H9 (cell line): ENCODE data around the gene C6orf15. TPM values are rescaled to one million over a fixed set of nuclear protein-coding genes. Genes with fewer than 3 reads are reported as not detected.

Source experiments
- DNase-seq: peaks from one replicate; pipeline ENCODE4 v3.0.0-alpha.2; 2017
- H2AFZ ChIP-seq: one replicate; pipeline ENCODE4 v1.6.1; 2013; ENCODE audit warnings: mild to moderate bottlenecking, low read length, control low read depth, moderate library complexity
- H2AK5ac ChIP-seq: 2 replicates; pipeline ENCODE4 v1.6.1; 2013; ENCODE audit warnings: low read length, control low read depth, mixed read lengths; ENCODE audit not compliant: insufficient read length
- H2BK120ac ChIP-seq: one replicate; pipeline ENCODE4 v1.6.1; 2013; ENCODE audit warnings: low read depth, mild to moderate bottlenecking, low read length, control low read depth, inconsistent platforms; ENCODE audit not compliant: poor library complexity, severe bottlenecking
- H2BK12ac ChIP-seq: 2 replicates; pipeline ENCODE4 v1.6.1; 2013; ENCODE audit warnings: low read length, control low read depth, mixed read lengths, low read depth; ENCODE audit not compliant: insufficient read length
- H2BK15ac ChIP-seq: 2 replicates; pipeline ENCODE4 v1.6.1; 2013; ENCODE audit warnings: low read depth, low read length, control low read depth
- H2BK20ac ChIP-seq: one replicate; pipeline ENCODE4 v1.6.1; 2013; ENCODE audit warnings: low read depth, mild to moderate bottlenecking, low read length, control low read depth, inconsistent platforms; ENCODE audit not compliant: poor library complexity, severe bottlenecking
- H2BK5ac ChIP-seq: 2 replicates; pipeline ENCODE4 v1.6.1; 2013; ENCODE audit warnings: low read length, control low read depth, mixed read lengths; ENCODE audit not compliant: insufficient read length
- H3K14ac ChIP-seq: 2 replicates; pipeline ENCODE4 v1.6.1; 2013; ENCODE audit warnings: low read length, control low read depth; ENCODE audit not compliant: insufficient read depth
- H3K18ac ChIP-seq: 2 replicates; pipeline ENCODE4 v1.6.1; 2013; ENCODE audit warnings: low read depth, mild to moderate bottlenecking, mixed read lengths, low read length, control low read depth; ENCODE audit not compliant: insufficient read length
- H3K23ac ChIP-seq: 2 replicates; pipeline ENCODE4 v1.6.1; 2013; ENCODE audit warnings: low read length, control low read depth, mixed read lengths, low read depth; ENCODE audit not compliant: insufficient read length
- H3K23me2 ChIP-seq: 2 replicates; pipeline ENCODE4 v1.6.1; 2013; ENCODE audit warnings: low read depth, mild to moderate bottlenecking, mixed read lengths, low read length, control low read depth; ENCODE audit not compliant: insufficient read length, poor library complexity, severe bottlenecking
- H3K27ac ChIP-seq: 2 replicates; pipeline ENCODE4 v1.5.1; 2013; ENCODE audit warnings: low read length, control low read depth, mixed read lengths, low read depth; ENCODE audit not compliant: insufficient read length
- H3K27me3 ChIP-seq: 2 replicates; pipeline ENCODE4 v1.6.1; 2013; ENCODE audit warnings: low read length, control low read depth, inconsistent platforms; ENCODE audit not compliant: insufficient read depth
- H3K4ac ChIP-seq: 2 replicates; pipeline ENCODE4 v1.6.1; 2013; ENCODE audit warnings: low read depth, mild to moderate bottlenecking, control low read depth, inconsistent platforms, low read length, moderate library complexity
- H3K4me1 ChIP-seq: 2 replicates; pipeline ENCODE4 v1.6.1; 2013; ENCODE audit warnings: low read length, control low read depth, inconsistent platforms; ENCODE audit not compliant: insufficient read depth
- H3K4me2 ChIP-seq: 2 replicates; pipeline ENCODE4 v1.6.1; 2013; ENCODE audit warnings: low read length, control low read depth, mixed read lengths; ENCODE audit not compliant: insufficient read length, insufficient read depth
- H3K56ac ChIP-seq: 2 replicates; pipeline ENCODE4 v1.6.1; 2013; ENCODE audit warnings: low read depth, mild to moderate bottlenecking, mixed read lengths, low read length, control low read depth; ENCODE audit not compliant: insufficient read length
- H3K79me1 ChIP-seq: 2 replicates; pipeline ENCODE4 v1.6.1; 2013; ENCODE audit warnings: low read depth, mild to moderate bottlenecking, moderate library complexity, low read length, control low read depth, inconsistent platforms; ENCODE audit not compliant: insufficient read depth, poor library complexity, severe bottlenecking
- H3K79me2 ChIP-seq: 2 replicates; pipeline ENCODE4 v1.6.1; 2013; ENCODE audit warnings: low read length, control low read depth, inconsistent platforms; ENCODE audit not compliant: insufficient read depth
- H3K9ac ChIP-seq: 2 replicates; pipeline ENCODE4 v1.6.1; 2013; ENCODE audit warnings: low read length, control low read depth, mixed read lengths; ENCODE audit not compliant: insufficient read length; ENCODE audit errors: extremely low read depth
- H3K9me3 ChIP-seq: one replicate; pipeline ENCODE4 v1.6.1; 2013; ENCODE audit warnings: low read depth, low read length, inconsistent platforms; ENCODE audit not compliant: control insufficient read depth
- H3T11ph ChIP-seq: one replicate; pipeline ENCODE4 v1.6.1; 2013; ENCODE audit warnings: mild to moderate bottlenecking, low read length, control low read depth, inconsistent platforms
- H4K20me1 ChIP-seq: one replicate; pipeline ENCODE4 v1.6.1; 2013; ENCODE audit not compliant: control insufficient read depth, insufficient read length, insufficient read depth
- H4K5ac ChIP-seq: 2 replicates; pipeline ENCODE4 v1.6.1; 2013; ENCODE audit warnings: low read depth, mild to moderate bottlenecking, mixed read lengths, low read length, control low read depth; ENCODE audit not compliant: insufficient read length
- H4K8ac ChIP-seq: replicated peaks from 2 replicates; pipeline ENCODE4 v1.6.1; 2013; ENCODE audit warnings: low read length, control low read depth, mixed read lengths, low read depth; ENCODE audit not compliant: insufficient read length
- H4K91ac ChIP-seq: 2 replicates; pipeline ENCODE4 v1.6.1; 2013; ENCODE audit warnings: low read depth, mild to moderate bottlenecking, moderate library complexity, mixed read lengths, low read length, control low read depth; ENCODE audit not compliant: insufficient read length
- H3K27ac Mint-ChIP-seq, 3 experiments: 2 replicates in 2 of 3; 3 replicates in 1 of 3; pipeline ENCODE4 v1.8.0; 2020 to 2021; ENCODE audit warnings: mixed read lengths in 3 of 3, mild to moderate bottlenecking in 1 of 3, moderate library complexity in 1 of 3
- H3K27me3 Mint-ChIP-seq: 2 replicates; pipeline ENCODE4 v1.8.0; 2021; ENCODE audit warnings: low read depth, mild to moderate bottlenecking, moderate library complexity, mixed read lengths
- H3K36me3 Mint-ChIP-seq, 3 experiments: 2 replicates in 2 of 3; 3 replicates in 1 of 3; pipeline ENCODE4 v1.8.0; 2020 to 2021; ENCODE audit warnings: low read depth in 3 of 3, mixed read lengths in 3 of 3; ENCODE audit not compliant: insufficient read depth in 1 of 3
- H3K4me1 Mint-ChIP-seq, 2 experiments: 2 replicates each; pipeline ENCODE4 v1.8.0; 2020; ENCODE audit warnings: mixed read lengths in 2 of 2
- H3K4me3 Mint-ChIP-seq, 2 experiments: 2 replicates in 1 of 2; 3 replicates in 1 of 2; pipeline ENCODE4 v1.8.0; 2020 to 2021; ENCODE audit warnings: mild to moderate bottlenecking in 2 of 2, mixed read lengths in 2 of 2, moderate library complexity in 1 of 2
- H3K9me3 Mint-ChIP-seq, 2 experiments: 2 replicates in 1 of 2; 3 replicates in 1 of 2; pipeline ENCODE4 v1.8.0; 2020; ENCODE audit warnings: mild to moderate bottlenecking in 2 of 2, mixed read lengths in 2 of 2, moderate library complexity in 1 of 2
- WGBS: extraction: QIAGEN DNeasy Blood & Tissue Kit; methylation state at CpG from one replicate; pipeline ENCODE4 v1.1.7; 2013; ENCODE audit warnings: missing lambda C conversion rate, low lambda C conversion rate, mixed read lengths; ENCODE audit not compliant: insufficient read length; ENCODE audit errors: extremely low coverage; 5-methylcytosine and 5-hydroxymethylcytosine counted together
- total RNA-seq: library from RNA; stranded (reverse); gene quantifications from 2 replicates; pipeline ENCODE4 v1.2.1, GENCODE V29; 2021
- TF ChIP-seq, protein P1 (sequence below): fragments of 200-600 bp; sonication (generic); conservative IDR thresholded peaks from 3 replicates; pipeline ENCODE4 v1.8.0; 2021; ENCODE audit warnings: antibody characterized with exemption, mild to moderate bottlenecking

Gene C6orf15
- total RNA-seq, 1 experiment from 2014 or later: not detected

DNA sequence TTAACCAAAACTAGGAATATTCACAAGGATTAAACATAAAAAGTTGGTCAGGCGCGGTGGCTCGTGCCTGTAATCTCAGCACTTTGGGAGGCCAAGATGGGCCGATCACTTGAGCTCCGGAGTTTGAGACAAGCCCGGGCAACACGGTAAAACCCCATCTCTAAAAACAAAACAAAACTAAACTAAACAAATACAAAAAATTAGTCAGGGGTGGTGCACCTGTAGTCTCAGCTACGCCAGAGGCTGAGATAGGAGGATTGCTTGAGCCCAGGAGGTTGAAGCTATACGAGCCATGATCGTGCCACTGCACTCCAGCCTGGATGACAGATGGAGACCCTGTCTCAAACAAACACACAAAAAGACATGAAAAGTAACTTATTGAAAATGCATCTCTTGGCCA is 23.3 kb upstream of the C6orf15 start:
- H3K79me2 ChIP-seq: no peaks in the 10 kb centered on the region
- H2AFZ ChIP-seq: no peak overlapping the region
- H2BK20ac ChIP-seq: no peak overlapping the region
- H3K79me1 ChIP-seq: no peaks in the 10 kb centered on the region
- no peak overlapping the region for H2AK5ac ChIP-seq
- H3K4me1 ChIP-seq: peaks cover 7% of the 10 kb centered on the region; the same call in 1 of the 2 replicates
- H3K4me1 Mint-ChIP-seq: peaks cover 31 to 34% of the 10 kb centered on the region in 2 experiments
- no peak overlapping the region for H3K23ac ChIP-seq
- H4K8ac ChIP-seq: no peak overlapping the region
- H3K14ac ChIP-seq: no peak overlapping the region
- no peak overlapping the region for H4K5ac ChIP-seq
- H3K9me3 ChIP-seq: no peaks in the 10 kb centered on the region
- H2BK15ac ChIP-seq: no peak overlapping the region
- no peak overlapping the region for H3K56ac ChIP-seq
- H3K27me3 ChIP-seq: no peaks in the 10 kb centered on the region
- H3K4me2 ChIP-seq: no peak overlapping the region
- H3T11ph ChIP-seq: no peak overlapping the region
- no peak for DNase-seq
- H3K9me3 Mint-ChIP-seq: no peaks in the 10 kb centered on the region; a peak in 2 of 5 replicates
- no peak overlapping the region for H2BK120ac ChIP-seq
- H3K27me3 Mint-ChIP-seq: no peaks in the 10 kb centered on the region; the same call in none of the 2 replicates
- H3K4me3 Mint-ChIP-seq: no peak overlapping the region
- H4K91ac ChIP-seq: no peak overlapping the region
- no CpG with 5 or more reads among the region's 10 CpGs for WGBS
- H3K18ac ChIP-seq: no peak overlapping the region
- peaks cover 0 to 5% (median 3%) of the 10 kb centered on the region in 3 experiments; a peak in 2 of 7 replicates for H3K36me3 Mint-ChIP-seq
- no peak overlapping the region for H3K9ac ChIP-seq
- H2BK12ac ChIP-seq: no peak overlapping the region
- no peak overlapping the region for H3K27ac ChIP-seq
- H3K23me2 ChIP-seq: no peaks in the 10 kb centered on the region
- H3K4ac ChIP-seq: no peak overlapping the region
- H4K20me1 ChIP-seq: no peaks in the 10 kb centered on the region
- TF ChIP-seq, protein P1, sequence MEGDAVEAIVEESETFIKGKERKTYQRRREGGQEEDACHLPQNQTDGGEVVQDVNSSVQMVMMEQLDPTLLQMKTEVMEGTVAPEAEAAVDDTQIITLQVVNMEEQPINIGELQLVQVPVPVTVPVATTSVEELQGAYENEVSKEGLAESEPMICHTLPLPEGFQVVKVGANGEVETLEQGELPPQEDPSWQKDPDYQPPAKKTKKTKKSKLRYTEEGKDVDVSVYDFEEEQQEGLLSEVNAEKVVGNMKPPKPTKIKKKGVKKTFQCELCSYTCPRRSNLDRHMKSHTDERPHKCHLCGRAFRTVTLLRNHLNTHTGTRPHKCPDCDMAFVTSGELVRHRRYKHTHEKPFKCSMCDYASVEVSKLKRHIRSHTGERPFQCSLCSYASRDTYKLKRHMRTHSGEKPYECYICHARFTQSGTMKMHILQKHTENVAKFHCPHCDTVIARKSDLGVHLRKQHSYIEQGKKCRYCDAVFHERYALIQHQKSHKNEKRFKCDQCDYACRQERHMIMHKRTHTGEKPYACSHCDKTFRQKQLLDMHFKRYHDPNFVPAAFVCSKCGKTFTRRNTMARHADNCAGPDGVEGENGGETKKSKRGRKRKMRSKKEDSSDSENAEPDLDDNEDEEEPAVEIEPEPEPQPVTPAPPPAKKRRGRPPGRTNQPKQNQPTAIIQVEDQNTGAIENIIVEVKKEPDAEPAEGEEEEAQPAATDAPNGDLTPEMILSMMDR: no peak
- H3K27ac Mint-ChIP-seq: no peak overlapping the region
- no peak overlapping the region for H2BK5ac ChIP-seq
